ENCODE data around the gene CA6.

DNA sequence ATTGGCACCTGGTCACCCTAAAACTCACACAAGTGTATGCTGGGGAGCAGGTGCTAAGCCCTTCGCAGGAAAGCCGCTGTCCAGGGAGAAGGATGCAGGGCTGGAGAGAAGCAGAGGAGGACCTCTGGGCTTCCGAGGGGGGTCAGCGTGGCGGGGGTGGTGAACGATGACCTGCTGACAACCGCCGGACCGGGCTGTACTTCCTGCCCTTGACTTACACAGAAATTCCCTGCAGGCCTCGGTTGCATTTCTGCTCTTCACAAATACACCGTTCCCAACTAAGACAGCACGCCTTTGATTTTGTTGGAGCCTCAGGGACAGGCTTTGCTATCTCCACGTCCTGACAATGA lies 42.9 kb downstream of the CA6 start:
- TF ChIP-seq CSDC2 (CRISPR knock-in tag; IDR thresholded peaks at IDR 0.05), result no peak
- no peak for TF ChIP-seq RARB (CRISPR knock-in tag; IDR thresholded peaks at IDR 0.05)
- TF ChIP-seq ZFP30 (CRISPR knock-in tag; IDR thresholded peaks at IDR 0.05), result no peak
- TF ChIP-seq, protein P1, sequence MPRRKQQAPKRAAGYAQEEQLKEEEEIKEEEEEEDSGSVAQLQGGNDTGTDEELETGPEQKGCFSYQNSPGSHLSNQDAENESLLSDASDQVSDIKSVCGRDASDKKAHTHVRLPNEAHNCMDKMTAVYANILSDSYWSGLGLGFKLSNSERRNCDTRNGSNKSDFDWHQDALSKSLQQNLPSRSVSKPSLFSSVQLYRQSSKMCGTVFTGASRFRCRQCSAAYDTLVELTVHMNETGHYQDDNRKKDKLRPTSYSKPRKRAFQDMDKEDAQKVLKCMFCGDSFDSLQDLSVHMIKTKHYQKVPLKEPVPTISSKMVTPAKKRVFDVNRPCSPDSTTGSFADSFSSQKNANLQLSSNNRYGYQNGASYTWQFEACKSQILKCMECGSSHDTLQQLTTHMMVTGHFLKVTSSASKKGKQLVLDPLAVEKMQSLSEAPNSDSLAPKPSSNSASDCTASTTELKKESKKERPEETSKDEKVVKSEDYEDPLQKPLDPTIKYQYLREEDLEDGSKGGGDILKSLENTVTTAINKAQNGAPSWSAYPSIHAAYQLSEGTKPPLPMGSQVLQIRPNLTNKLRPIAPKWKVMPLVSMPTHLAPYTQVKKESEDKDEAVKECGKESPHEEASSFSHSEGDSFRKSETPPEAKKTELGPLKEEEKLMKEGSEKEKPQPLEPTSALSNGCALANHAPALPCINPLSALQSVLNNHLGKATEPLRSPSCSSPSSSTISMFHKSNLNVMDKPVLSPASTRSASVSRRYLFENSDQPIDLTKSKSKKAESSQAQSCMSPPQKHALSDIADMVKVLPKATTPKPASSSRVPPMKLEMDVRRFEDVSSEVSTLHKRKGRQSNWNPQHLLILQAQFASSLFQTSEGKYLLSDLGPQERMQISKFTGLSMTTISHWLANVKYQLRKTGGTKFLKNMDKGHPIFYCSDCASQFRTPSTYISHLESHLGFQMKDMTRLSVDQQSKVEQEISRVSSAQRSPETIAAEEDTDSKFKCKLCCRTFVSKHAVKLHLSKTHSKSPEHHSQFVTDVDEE (CRISPR knock-in tag; IDR thresholded peaks at IDR 0.05), result no peak
- TF ChIP-seq PPARA (CRISPR knock-in tag; IDR thresholded peaks at IDR 0.05; ENCODE audit: borderline replicate concordance), result no peak
- TF ChIP-seq, protein P2, sequence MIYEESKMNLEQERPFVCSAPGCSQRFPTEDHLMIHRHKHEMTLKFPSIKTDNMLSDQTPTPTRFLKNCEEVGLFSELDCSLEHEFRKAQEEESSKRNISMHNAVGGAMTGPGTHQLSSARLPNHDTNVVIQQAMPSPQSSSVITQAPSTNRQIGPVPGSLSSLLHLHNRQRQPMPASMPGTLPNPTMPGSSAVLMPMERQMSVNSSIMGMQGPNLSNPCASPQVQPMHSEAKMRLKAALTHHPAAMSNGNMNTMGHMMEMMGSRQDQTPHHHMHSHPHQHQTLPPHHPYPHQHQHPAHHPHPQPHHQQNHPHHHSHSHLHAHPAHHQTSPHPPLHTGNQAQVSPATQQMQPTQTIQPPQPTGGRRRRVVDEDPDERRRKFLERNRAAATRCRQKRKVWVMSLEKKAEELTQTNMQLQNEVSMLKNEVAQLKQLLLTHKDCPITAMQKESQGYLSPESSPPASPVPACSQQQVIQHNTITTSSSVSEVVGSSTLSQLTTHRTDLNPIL (CRISPR knock-in tag; IDR thresholded peaks at IDR 0.05; ENCODE audit: low read depth), result no peak
- TF ChIP-seq ISL1 (CRISPR knock-in tag; IDR thresholded peaks at IDR 0.05), result no peak

Measured in SK-N-SH treated with all-trans-retinoic acid at 6 μM for 48 hours (cell line).